Suprapubic skin (tissue), 4 donors: Measurements from ENCODE around the gene FYN. TPM values are rescaled to one million over a fixed set of nuclear protein-coding genes. Genes with fewer than 3 reads are reported as not detected.

Experiments used
- DNase-seq, 2 donors: peaks; one replicate each; pipeline ENCODE4 v3.0.0-alpha.2; 2019; ENCODE audit warnings: low spot score in 2 of 2
- H3K27ac ChIP-seq: fragments of 200-600 bp; sonication (generic); one replicate; pipeline ENCODE4 v1.5.1; 2019
- H3K27me3 ChIP-seq: fragments of 200-600 bp; sonication (generic); one replicate; pipeline ENCODE4 v1.5.1; 2019
- H3K36me3 ChIP-seq: fragments of 200-600 bp; sonication (generic); one replicate; pipeline ENCODE4 v1.5.1; 2019
- H3K4me1 ChIP-seq: fragments of 200-600 bp; sonication (generic); one replicate; pipeline ENCODE4 v1.5.1; 2019
- H3K4me3 ChIP-seq: fragments of 200-600 bp; sonication (generic); one replicate; pipeline ENCODE4 v1.5.1; 2019; ENCODE audit warnings: mild to moderate bottlenecking
- H3K9me3 ChIP-seq: fragments of 200-600 bp; sonication (generic); one replicate; pipeline ENCODE4 v1.5.1; 2019
- EP300 ChIP-seq: sonication (generic); formaldehyde crosslinking; IDR thresholded peaks from one replicate; pipeline ENCODE4 v1.6.1; 2017; ENCODE audit warnings: antibody characterized with exemption
- POLR2A ChIP-seq, 2 donors: fragments of 450-650 bp; IDR thresholded peaks; one replicate each; pipeline ENCODE4 v1.6.1; 2017; ENCODE audit warnings: antibody characterized with exemption in 2 of 2, mild to moderate bottlenecking in 2 of 2, moderate library complexity in 2 of 2
- POLR2AphosphoS5 ChIP-seq, 3 donors: sonication (generic); formaldehyde crosslinking; IDR thresholded peaks; one replicate each; pipeline ENCODE4 v1.6.1; 2017; ENCODE audit warnings: antibody characterized with exemption in 3 of 3
- WGBS: methylation state at CpG from one replicate; pipeline ENCODE4 v1.1.5; 2018; 5-methylcytosine and 5-hydroxymethylcytosine counted together
- total RNA-seq, 4 donors: library from RNA; depleted of rRNA; stranded (reverse); fragments of >200 nt; gene quantifications; one replicate each; pipeline ENCODE4 v1.1.0, GENCODE V29; 2016
- TF ChIP-seq, protein P1 (sequence below), 2 donors: fragments of 200-600 bp in 1 of 2; fragments of 450-650 bp in 1 of 2; sonication (generic) in 1 of 2; IDR thresholded peaks; one replicate each; pipeline ENCODE4 v1.5.1; 2016 to 2019; ENCODE audit warnings: antibody characterized with exemption in 2 of 2, mild to moderate bottlenecking in 1 of 2, moderate library complexity in 1 of 2

The FYN gene
- total RNA-seq, 4 donors from 2014 or later = 36.6 to 89.6 (median 67.3) TPM

DNA sequence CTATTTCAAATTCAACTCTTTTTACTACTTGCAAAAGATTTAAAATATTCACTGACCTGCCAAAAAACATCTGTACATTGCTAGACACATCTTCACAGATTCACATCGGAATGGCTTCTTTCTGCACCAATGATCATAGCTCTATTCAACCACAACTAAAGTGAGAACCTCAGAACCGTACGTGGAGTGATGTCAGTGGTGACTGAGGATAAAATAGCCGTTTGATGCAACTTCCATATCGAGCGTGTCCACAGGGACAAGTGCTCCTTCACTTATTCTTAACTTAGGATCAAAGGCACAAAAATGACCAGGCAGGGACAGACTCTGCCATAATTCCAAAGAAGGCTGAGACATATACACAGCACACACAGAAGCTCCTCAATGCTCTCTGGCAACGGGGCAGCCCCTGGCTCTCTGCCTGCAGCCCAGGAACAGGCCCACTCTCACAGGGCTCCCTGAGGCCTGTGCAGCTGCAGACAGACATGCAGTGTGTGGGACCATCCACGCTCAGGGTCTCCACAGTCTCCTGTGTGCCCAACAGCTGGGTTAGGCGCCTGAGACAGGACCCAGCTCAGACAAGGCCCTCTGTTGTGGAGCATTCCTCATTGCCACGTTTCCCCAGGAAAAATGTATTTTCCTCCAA is 22.8 kb downstream of the FYN start:
- H3K4me1 ChIP-seq = peaks cover 55% of the 10 kb centered on the region
- H3K27me3 ChIP-seq = no peaks in the 10 kb centered on the region
- no peaks in the 10 kb centered on the region for H3K9me3 ChIP-seq
- no peak overlapping the region for H3K27ac ChIP-seq
- WGBS = 73% methylated on average over 9 of the region's 10 CpGs
- no peak overlapping the region for H3K4me3 ChIP-seq
- no peaks in the 10 kb centered on the region for H3K36me3 ChIP-seq
- TF ChIP-seq POLR2A (IDR thresholded peaks at IDR 0.05) (no peak), POLR2AphosphoS5 (IDR thresholded peaks at IDR 0.05) (no peak), EP300 (no peak)
- TF ChIP-seq, protein P1, sequence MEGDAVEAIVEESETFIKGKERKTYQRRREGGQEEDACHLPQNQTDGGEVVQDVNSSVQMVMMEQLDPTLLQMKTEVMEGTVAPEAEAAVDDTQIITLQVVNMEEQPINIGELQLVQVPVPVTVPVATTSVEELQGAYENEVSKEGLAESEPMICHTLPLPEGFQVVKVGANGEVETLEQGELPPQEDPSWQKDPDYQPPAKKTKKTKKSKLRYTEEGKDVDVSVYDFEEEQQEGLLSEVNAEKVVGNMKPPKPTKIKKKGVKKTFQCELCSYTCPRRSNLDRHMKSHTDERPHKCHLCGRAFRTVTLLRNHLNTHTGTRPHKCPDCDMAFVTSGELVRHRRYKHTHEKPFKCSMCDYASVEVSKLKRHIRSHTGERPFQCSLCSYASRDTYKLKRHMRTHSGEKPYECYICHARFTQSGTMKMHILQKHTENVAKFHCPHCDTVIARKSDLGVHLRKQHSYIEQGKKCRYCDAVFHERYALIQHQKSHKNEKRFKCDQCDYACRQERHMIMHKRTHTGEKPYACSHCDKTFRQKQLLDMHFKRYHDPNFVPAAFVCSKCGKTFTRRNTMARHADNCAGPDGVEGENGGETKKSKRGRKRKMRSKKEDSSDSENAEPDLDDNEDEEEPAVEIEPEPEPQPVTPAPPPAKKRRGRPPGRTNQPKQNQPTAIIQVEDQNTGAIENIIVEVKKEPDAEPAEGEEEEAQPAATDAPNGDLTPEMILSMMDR (IDR thresholded peaks at IDR 0.05) = no peak
- no peak for DNase-seq

DNA sequence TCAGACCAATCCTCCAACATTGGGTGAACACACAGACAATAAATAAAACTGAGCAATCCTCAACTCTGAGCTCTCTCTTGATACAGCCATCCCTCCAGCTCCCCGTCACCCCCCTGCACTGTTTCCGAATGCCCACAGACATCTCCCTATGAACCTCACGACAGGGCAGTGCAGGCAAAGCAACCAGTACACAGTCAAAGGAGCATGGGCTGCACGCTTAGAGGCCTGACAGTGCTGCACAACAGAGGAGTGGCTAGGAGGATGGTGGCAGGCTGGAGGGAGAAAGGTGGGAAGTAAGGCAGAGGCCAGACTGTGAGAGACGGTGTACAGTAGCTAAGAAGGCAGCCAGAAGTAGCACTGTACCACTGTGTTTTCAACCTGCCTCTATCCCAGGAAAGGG is 24.0 kb downstream of the FYN start:
- TF ChIP-seq EP300 (no peak), POLR2AphosphoS5 (IDR thresholded peaks at IDR 0.05) (no peak), POLR2A (IDR thresholded peaks at IDR 0.05) (no peak)
- TF ChIP-seq, protein P1 (IDR thresholded peaks at IDR 0.05) = no peak
- 88% methylated on average over 5 of the region's 5 CpGs for WGBS
- H3K4me3 ChIP-seq = no peak overlapping the region
- no peak for DNase-seq
- H3K36me3 ChIP-seq = no peaks in the 10 kb centered on the region
- no peaks in the 10 kb centered on the region for H3K9me3 ChIP-seq
- no peak overlapping the region for H3K27ac ChIP-seq
- H3K27me3 ChIP-seq = no peaks in the 10 kb centered on the region
- H3K4me1 ChIP-seq = peaks cover 56% of the 10 kb centered on the region

GRCh38 chr6:111848262-111848812 is 24.9 kb downstream of the FYN start:
- 90% methylated on average over 7 of the region's 7 CpGs for WGBS
- DNase-seq = no peak
- no peaks in the 10 kb centered on the region for H3K27me3 ChIP-seq
- no peak for TF ChIP-seq POLR2AphosphoS5 (IDR thresholded peaks at IDR 0.05)
- TF ChIP-seq EP300 = no peak
- TF ChIP-seq POLR2A (IDR thresholded peaks at IDR 0.05) = no peak
- TF ChIP-seq, protein P1 (IDR thresholded peaks at IDR 0.05) = no peak
- H3K4me3 ChIP-seq = no peak overlapping the region
- H3K9me3 ChIP-seq = no peaks in the 10 kb centered on the region
- H3K4me1 ChIP-seq = peaks cover 48% of the 10 kb centered on the region
- H3K36me3 ChIP-seq = no peaks in the 10 kb centered on the region
- no peak overlapping the region for H3K27ac ChIP-seq

- H3K4me3 ChIP-seq = no peak overlapping the region
- no peaks in the 10 kb centered on the region for H3K36me3 ChIP-seq
- WGBS = 14% methylated on average over 5 of the region's 5 CpGs
- H3K9me3 ChIP-seq = no peaks in the 10 kb centered on the region
- no peak for DNase-seq
- no peak overlapping the region for H3K27ac ChIP-seq
- H3K27me3 ChIP-seq = no peaks in the 10 kb centered on the region
- H3K4me1 ChIP-seq = peaks cover 39% of the 10 kb centered on the region
- TF ChIP-seq EP300 (no peak), POLR2AphosphoS5 (IDR thresholded peaks at IDR 0.05) (no peak), POLR2A (IDR thresholded peaks at IDR 0.05) (no peak)
- TF ChIP-seq, protein P1 (IDR thresholded peaks at IDR 0.05) = no peak
Measured at GRCh38 chr6:111846492-111847409, 26.5 kb downstream of the FYN start.

GRCh38 chr6:111846066-111846465 is 27.2 kb downstream of the FYN start:
- no peak for DNase-seq
- H3K9me3 ChIP-seq = no peaks in the 10 kb centered on the region
- TF ChIP-seq POLR2A (IDR thresholded peaks at IDR 0.05) (no peak), EP300 (no peak), POLR2AphosphoS5 (IDR thresholded peaks at IDR 0.05) (no peak)
- TF ChIP-seq, protein P1 (IDR thresholded peaks at IDR 0.05) = no peak
- H3K4me3 ChIP-seq = no peak overlapping the region
- H3K36me3 ChIP-seq = no peaks in the 10 kb centered on the region
- H3K4me1 ChIP-seq = peaks cover 41% of the 10 kb centered on the region
- no peak overlapping the region for H3K27ac ChIP-seq
- H3K27me3 ChIP-seq = no peaks in the 10 kb centered on the region
- WGBS = 69% methylated on average over 4 of the region's 4 CpGs
